ENCODE measurements around the gene ZNF18.

- TF ChIP-seq EZH2 (IDR thresholded peaks at IDR 0.05; ENCODE audit: insufficient read depth, poor library complexity, severe bottlenecking) (no peak), EZH2phosphoT487 (IDR thresholded peaks at IDR 0.05; ENCODE audit: insufficient read depth, low read depth) (no peak)
Observed at GRCh38 chr17:11953924-11954323, 43.4 kb downstream of the ZNF18 start.
